ENCODE results near the gene KRTAP10-12. TPM values are rescaled to one million over a fixed set of nuclear protein-coding genes. Genes with fewer than 3 reads are reported as not detected.

Gene KRTAP10-12
- total RNA-seq, 1 experiment from 2014 or later, result not detected

GRCh38 chr21:44653123-44653522 is 43.8 kb upstream of the KRTAP10-12 start:
- no peaks in the 10 kb centered on the region for H3K27me3 ChIP-seq (replicated peaks; ENCODE audit: control insufficient read depth, insufficient read depth, low read length)
- TF ChIP-seq CTCF (IDR thresholded peaks at IDR 0.05; ENCODE audit: insufficient read depth in 1 of 2, low read depth in 1 of 2, low read length in 1 of 2, severe bottlenecking in 1 of 2, unreplicated experiment in 1 of 2), result no peak
- H3K27me3 Mint-ChIP-seq (ENCODE audit: insufficient read depth, unreplicated experiment), result no peaks in the 10 kb centered on the region
- ChIA-PET CTCF (interaction anchor here (0.8 kb wide), 1 partner anchor 143 kb away, joined by 3 read pairs; no protein-coding TSS in a partner anchor), POLR2A (no interaction called here)
- no peaks in the 10 kb centered on the region for H3K4me1 ChIP-seq
- no peak overlapping the region for H3K4me3 Mint-ChIP-seq (ENCODE audit: unreplicated experiment)
- H3K4me3 ChIP-seq (ENCODE audit: low read depth, low read length), result no peak overlapping the region
- intact Hi-C loops (cut with micrococcal nuclease; ENCODE audit: unreplicated experiment), result no loop called here
- no peaks in the 10 kb centered on the region for H3K9me3 Mint-ChIP-seq (ENCODE audit: unreplicated experiment)
- no peaks in the 10 kb centered on the region for H3K4me1 Mint-ChIP-seq (ENCODE audit: low read depth, unreplicated experiment)
- no peaks in the 10 kb centered on the region for H3K36me3 ChIP-seq (ENCODE audit: control insufficient read depth, insufficient read depth, low read length)
- H3K36me3 Mint-ChIP-seq (ENCODE audit: insufficient read depth, unreplicated experiment), result no peaks in the 10 kb centered on the region
- H3K27ac Mint-ChIP-seq (ENCODE audit: unreplicated experiment), result no peak overlapping the region
- no TSS peak for BruUV-seq (replicated peaks)
- no peaks in the 10 kb centered on the region for H3K9me3 ChIP-seq
- DNase-seq, result peak in 1 of 2 experiments; percentile 5

- BruUV-seq (replicated peaks), result no TSS peak
- no peak for TF ChIP-seq CTCF (IDR thresholded peaks at IDR 0.05; ENCODE audit: insufficient read depth in 1 of 2, low read depth in 1 of 2, low read length in 1 of 2, severe bottlenecking in 1 of 2, unreplicated experiment in 1 of 2)
- H3K27ac Mint-ChIP-seq (ENCODE audit: unreplicated experiment), result no peak overlapping the region
- no peaks in the 10 kb centered on the region for H3K4me1 Mint-ChIP-seq (ENCODE audit: low read depth, unreplicated experiment)
- no peaks in the 10 kb centered on the region for H3K36me3 Mint-ChIP-seq (ENCODE audit: insufficient read depth, unreplicated experiment)
- Histone ChIP-seq H3K4me1 (no peaks in the 10 kb centered on the region), H3K36me3 (ENCODE audit: control insufficient read depth, insufficient read depth, low read length) (no peaks in the 10 kb centered on the region), H3K4me3 (ENCODE audit: low read depth, low read length) (no peak overlapping the region), H3K9me3 (no peaks in the 10 kb centered on the region), H3K27me3 (replicated peaks; ENCODE audit: control insufficient read depth, insufficient read depth, low read length) (no peaks in the 10 kb centered on the region)
- ChIA-PET CTCF (interaction anchor here (0.8 kb wide), 1 partner anchor 144 kb away, joined by 3 read pairs; no protein-coding TSS in a partner anchor), POLR2A (no interaction called here)
- intact Hi-C loops (cut with micrococcal nuclease; ENCODE audit: unreplicated experiment), result no loop called here
- no peak for DNase-seq
- H3K4me3 Mint-ChIP-seq (ENCODE audit: unreplicated experiment), result no peak overlapping the region
- H3K9me3 Mint-ChIP-seq (ENCODE audit: unreplicated experiment), result no peaks in the 10 kb centered on the region
- H3K27me3 Mint-ChIP-seq (ENCODE audit: insufficient read depth, unreplicated experiment), result peaks cover 3% of the 10 kb centered on the region
These were observed 43.1 kb upstream of the KRTAP10-12 start for GRCh38 chr21:44653656-44654575.

- no peak for DNase-seq
- Histone ChIP-seq H3K36me3 (ENCODE audit: control insufficient read depth, insufficient read depth, low read length) (no peaks in the 10 kb centered on the region), H3K4me3 (ENCODE audit: low read depth, low read length) (no peak within 1 kb of the TSS), H3K27me3 (replicated peaks; ENCODE audit: control insufficient read depth, insufficient read depth, low read length) (no peaks in the 10 kb centered on the region), H3K9me3 (no peaks in the 10 kb centered on the region), H3K4me1 (no peaks in the 10 kb centered on the region)
- Mint-ChIP-seq H3K36me3 (ENCODE audit: insufficient read depth, unreplicated experiment) (no peaks in the 10 kb centered on the region), H3K27me3 (ENCODE audit: insufficient read depth, unreplicated experiment) (peaks cover 3% of the 10 kb centered on the region), H3K27ac (ENCODE audit: unreplicated experiment) (no peak within 1 kb of the TSS), H3K9me3 (ENCODE audit: unreplicated experiment) (no peaks in the 10 kb centered on the region), H3K4me3 (ENCODE audit: unreplicated experiment) (no peak within 1 kb of the TSS), H3K4me1 (ENCODE audit: low read depth, unreplicated experiment) (no peaks in the 10 kb centered on the region)
- intact Hi-C loops (cut with micrococcal nuclease; ENCODE audit: unreplicated experiment), result no loop called here
- ChIA-PET CTCF (no interaction called here), POLR2A (no interaction called here)
- no TSS peak for BruUV-seq (replicated peaks)
- no peak for TF ChIP-seq CTCF (IDR thresholded peaks at IDR 0.05; ENCODE audit: insufficient read depth in 1 of 2, low read depth in 1 of 2, low read length in 1 of 2, severe bottlenecking in 1 of 2, unreplicated experiment in 1 of 2)
These were observed 42.3 kb upstream of the KRTAP10-12 start, which contains the start of gene KRTAP12-4 for GRCh38 chr21:44654576-44655175. KRTAP12-4 (minus strand) TSS chr21:44654659; CDS start chr21:44654614, 45 bp downstream.

Data from Caco-2 (cell line).